Measurements from ENCODE around the gene POU2F2.

POU2F2 gene

DNA sequence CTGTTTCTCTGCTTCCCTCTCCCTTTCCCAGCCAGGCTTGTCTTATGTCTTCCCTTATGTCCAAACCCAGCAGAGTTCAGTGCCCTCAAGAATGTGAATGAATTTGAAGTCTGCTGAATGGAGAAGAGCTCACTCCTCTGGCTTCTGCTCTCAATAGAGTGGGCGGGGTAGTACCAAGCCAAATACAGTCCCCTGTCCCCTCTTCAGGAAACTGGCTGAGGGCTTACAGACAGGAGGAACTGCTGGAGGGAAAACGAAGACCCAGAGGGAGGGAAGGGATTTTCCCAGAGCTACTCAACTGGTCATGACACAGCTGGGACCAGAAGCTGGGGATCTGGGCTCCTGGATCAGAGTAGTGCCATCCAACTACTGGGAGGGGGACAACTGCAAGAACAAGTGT is 32.9 kb upstream of the POU2F2 start:
- H3K9me3 Mint-ChIP-seq: no peaks in the 10 kb centered on the region
- no peak overlapping the region for H3K27ac Mint-ChIP-seq
- DNase-seq (no peak), ATAC-seq (no peak)
- H3K27me3 Mint-ChIP-seq: no peaks in the 10 kb centered on the region
- H3K4me3 Mint-ChIP-seq: no peak overlapping the region
- H3K4me1 Mint-ChIP-seq: peaks cover 5% of the 10 kb centered on the region

DNA sequence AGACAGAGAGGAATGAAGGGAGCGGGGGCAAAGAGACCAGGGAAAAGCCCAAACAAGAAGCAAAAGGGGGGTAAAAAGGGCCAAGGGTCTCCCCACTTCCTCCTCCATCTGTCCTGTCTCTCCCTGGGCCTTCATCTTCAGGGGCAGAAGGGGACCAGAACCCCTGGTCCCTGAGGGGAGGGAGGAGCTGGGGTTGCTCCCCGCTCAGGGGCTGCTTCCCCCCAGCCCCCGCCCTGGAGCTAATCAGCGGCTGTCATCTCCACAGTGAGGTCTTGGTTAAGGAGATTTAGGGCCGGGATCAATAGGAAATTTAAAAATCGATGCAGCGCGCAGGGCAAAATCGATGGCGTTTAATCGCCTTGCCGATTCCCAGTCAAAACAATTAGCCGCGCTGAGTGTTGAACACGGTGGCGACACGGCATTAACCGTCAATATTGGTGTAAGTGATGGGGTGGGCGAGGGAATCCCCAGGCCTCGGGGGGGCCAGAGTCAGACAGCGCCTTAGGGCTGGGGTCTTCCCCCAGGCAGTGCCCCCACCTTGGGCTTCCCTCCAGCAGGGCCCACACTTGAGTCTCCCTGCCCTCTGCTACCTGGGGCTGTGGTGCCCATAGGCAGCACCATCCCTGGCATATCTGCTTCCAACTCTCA is 29.5 kb upstream of the POU2F2 start:
- no peak overlapping the region for H3K27ac Mint-ChIP-seq
- ATAC-seq: no peak
- DNase-seq: no peak
- no peaks in the 10 kb centered on the region for H3K9me3 Mint-ChIP-seq
- no peak overlapping the region for H3K4me3 Mint-ChIP-seq
- H3K4me1 Mint-ChIP-seq: peaks cover 5% of the 10 kb centered on the region
- H3K27me3 Mint-ChIP-seq: no peaks in the 10 kb centered on the region

DNA sequence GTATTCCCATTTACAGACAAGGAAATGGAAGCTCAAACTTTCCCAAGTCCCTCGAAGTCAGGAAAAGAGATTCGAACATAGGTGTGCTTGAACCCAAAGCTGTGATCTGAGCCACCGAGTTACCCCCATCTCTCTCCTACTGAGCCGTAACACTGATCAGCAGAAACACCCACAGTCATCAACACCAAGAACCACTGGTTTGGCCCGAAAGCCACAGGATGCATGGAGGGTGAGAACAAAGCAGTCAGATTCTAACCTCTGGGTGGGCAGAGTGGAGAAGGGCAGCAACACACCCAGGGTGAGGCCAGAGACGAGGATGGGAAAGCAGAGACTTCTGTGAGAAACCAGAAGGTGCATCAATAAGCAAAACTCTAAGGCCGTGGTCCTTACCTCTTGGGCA is 27.7 kb upstream of the POU2F2 start:
- DNase-seq (no peak), ATAC-seq (no peak)
- Mint-ChIP-seq H3K27ac (no peak overlapping the region), H3K4me3 (no peak overlapping the region), H3K27me3 (peaks cover 6% of the 10 kb centered on the region), H3K4me1 (peaks cover 7% of the 10 kb centered on the region), H3K9me3 (no peaks in the 10 kb centered on the region)

DNA sequence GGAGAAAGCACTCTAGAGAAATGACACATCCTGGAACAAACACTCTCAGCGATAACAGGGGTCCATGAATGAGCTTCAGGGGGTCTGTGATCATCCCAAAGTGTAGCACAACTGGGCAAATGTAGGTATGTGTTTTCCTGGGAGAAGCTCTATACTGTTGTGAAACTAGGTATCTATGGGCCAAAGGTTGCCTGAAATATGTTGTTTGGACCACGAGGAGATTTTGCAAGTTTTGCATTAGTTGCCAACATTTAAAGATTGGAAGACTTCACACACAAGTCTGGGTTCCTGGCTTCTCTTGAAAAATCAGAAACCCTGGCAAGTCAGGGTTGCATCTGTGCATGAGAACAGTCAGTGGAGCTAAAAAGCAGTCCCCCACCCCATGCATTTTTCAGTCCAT is 26.7 kb upstream of the POU2F2 start:
- peaks cover 16% of the 10 kb centered on the region for H3K4me1 Mint-ChIP-seq
- DNase-seq (no peak), ATAC-seq (no peak)
- no peak overlapping the region for H3K4me3 Mint-ChIP-seq
- H3K9me3 Mint-ChIP-seq: no peaks in the 10 kb centered on the region
- H3K27me3 Mint-ChIP-seq: peaks cover 15% of the 10 kb centered on the region
- no peak overlapping the region for H3K27ac Mint-ChIP-seq

DNA sequence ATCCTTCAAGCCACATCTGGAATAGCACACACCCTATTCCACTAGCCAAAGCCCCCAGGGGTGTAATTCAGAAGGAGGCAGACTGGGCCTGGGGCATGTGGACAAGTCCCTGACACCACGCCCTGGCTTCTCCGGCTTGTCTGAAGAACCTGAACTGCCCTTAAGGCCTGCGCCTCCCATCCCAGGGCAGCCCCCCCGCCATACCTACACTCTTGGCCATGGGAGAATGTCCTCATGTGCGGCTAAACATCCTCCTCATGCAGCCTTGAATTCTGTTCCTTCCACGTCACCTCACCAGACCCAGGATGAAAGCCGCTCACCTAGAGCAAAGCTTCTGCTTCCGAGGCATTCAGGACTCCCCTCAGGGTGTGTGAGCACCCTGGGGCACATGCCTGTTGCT is 24.3 kb upstream of the POU2F2 start:
- DNase-seq: no peak
- H3K27ac Mint-ChIP-seq: peak overlapping the region in 1 of 2 donors; percentile 28
- no peak overlapping the region for H3K4me3 Mint-ChIP-seq
- no peak for ATAC-seq
- H3K9me3 Mint-ChIP-seq: no peaks in the 10 kb centered on the region
- H3K27me3 Mint-ChIP-seq: peaks cover 15% of the 10 kb centered on the region
- peaks cover 17% of the 10 kb centered on the region for H3K4me1 Mint-ChIP-seq

DNA sequence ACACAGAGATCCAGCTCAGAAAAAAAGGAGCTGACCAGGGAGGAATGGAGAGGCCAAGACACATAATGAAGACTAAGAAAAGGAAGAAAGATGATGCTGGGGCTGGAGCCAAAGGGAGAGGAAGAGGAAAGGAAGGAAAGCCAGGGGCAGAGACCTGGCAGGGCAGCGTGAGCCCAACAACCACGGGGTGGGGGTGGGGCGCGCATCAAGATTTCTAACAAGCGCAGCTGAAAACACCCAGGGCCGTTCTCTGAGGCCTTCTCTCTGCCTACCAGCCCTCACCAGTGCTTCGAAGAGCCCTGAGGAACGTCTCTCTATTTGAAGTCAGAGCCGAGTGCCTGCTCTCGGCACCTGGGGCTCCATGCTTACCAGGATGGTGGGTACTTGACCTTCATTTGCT is 23.6 kb upstream of the POU2F2 start:
- no peak for ATAC-seq
- DNase-seq: no peak
- H3K4me1 Mint-ChIP-seq: peaks cover 17% of the 10 kb centered on the region
- no peaks in the 10 kb centered on the region for H3K9me3 Mint-ChIP-seq
- H3K27ac Mint-ChIP-seq: peak overlapping the region in 1 of 2 donors; percentile 3
- peaks cover 15% of the 10 kb centered on the region for H3K27me3 Mint-ChIP-seq
- no peak overlapping the region for H3K4me3 Mint-ChIP-seq

DNA sequence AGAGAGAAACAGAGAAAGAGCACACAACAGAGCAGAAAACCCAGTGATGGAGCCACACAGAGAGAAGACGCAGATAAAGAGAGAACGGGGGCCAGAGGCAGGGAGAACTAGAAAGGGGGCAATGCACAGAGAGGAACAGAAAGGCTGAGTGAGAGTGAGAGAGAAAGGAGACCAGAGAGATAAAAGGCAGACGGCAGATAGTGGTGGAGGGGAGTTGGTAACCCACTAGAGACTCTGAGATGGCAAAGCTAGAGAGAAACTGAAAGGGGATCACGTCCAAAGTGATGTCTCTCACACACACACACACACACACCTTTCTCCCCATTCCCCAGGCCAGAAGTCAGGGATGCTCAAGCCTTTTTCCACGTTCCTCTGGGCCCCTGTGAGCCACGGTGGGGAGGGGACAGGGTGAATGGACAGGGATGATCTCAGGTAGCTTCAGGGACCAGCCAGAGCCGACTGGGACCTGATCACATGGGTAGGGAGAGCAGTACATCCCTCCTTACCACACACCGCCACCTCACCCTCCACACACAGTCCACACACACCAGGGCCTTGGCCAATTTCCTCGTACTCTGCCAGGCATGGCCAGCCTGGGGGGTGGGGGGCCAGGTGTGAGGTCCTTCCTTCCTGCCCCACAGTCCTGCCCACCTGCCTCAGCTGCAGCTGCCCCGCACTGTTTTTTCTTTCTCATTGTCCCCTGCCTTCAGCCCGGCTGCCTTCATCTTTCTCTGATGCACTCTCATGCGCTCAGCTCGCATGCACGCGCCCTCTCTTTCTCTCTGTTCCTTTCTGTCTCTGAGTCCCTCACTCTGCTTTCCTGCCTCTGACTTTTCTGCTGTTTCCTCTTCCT is 22.5 kb upstream of the POU2F2 start:
- H3K27ac Mint-ChIP-seq: peak overlapping the region in 1 of 2 donors; percentile 30
- DNase-seq (no peak), ATAC-seq (peak; percentile 53)
- no peaks in the 10 kb centered on the region for H3K9me3 Mint-ChIP-seq
- peaks cover 15% of the 10 kb centered on the region for H3K27me3 Mint-ChIP-seq
- H3K4me3 Mint-ChIP-seq: peak overlapping the region in 1 of 2 donors; percentile 41
- H3K4me1 Mint-ChIP-seq: peaks cover 17% of the 10 kb centered on the region

DNA sequence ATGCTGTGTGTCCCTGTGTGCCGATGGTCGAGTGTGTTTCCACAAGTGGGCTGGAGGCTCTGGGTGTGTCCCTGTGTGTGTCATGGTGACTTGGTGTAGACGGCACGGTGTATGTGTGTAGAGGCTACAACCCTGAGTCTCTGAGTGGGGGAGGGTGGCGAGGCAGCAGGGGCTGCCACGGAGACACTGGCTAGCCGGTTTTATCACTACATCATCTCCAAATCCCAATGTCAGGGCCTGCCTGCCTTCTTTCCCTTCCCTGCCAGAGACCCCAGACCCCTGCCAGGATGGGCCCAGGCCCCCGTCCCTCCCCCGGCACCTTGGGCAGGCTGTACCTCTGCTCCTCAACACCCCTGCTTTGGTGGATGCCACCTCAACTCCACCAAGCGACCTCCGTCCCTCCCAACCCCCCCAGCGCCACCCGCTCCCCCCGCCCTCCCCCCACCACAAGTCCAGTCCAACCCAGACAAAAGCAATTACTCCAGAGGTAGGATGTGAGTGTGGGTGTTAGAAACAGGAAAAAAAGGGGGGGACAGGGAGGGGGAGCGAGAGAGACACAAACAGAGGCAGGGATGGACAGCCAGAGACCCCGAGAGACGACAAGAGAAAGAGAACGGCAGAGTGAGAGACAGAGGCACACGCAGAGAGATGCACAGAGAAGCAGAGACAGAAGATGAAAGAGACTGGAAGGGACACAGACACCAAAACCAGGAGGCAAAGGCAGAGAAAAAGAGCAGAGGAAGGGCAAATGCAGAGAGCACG is 21.6 kb upstream of the POU2F2 start:
- peak overlapping the region in 1 of 2 donors; percentile 41 for H3K4me3 Mint-ChIP-seq
- DNase-seq: no peak
- H3K27ac Mint-ChIP-seq: no peak overlapping the region
- H3K4me1 Mint-ChIP-seq: peaks cover 26% of the 10 kb centered on the region
- H3K9me3 Mint-ChIP-seq: no peaks in the 10 kb centered on the region
- peaks cover 15% of the 10 kb centered on the region for H3K27me3 Mint-ChIP-seq
- no peak for ATAC-seq

DNA sequence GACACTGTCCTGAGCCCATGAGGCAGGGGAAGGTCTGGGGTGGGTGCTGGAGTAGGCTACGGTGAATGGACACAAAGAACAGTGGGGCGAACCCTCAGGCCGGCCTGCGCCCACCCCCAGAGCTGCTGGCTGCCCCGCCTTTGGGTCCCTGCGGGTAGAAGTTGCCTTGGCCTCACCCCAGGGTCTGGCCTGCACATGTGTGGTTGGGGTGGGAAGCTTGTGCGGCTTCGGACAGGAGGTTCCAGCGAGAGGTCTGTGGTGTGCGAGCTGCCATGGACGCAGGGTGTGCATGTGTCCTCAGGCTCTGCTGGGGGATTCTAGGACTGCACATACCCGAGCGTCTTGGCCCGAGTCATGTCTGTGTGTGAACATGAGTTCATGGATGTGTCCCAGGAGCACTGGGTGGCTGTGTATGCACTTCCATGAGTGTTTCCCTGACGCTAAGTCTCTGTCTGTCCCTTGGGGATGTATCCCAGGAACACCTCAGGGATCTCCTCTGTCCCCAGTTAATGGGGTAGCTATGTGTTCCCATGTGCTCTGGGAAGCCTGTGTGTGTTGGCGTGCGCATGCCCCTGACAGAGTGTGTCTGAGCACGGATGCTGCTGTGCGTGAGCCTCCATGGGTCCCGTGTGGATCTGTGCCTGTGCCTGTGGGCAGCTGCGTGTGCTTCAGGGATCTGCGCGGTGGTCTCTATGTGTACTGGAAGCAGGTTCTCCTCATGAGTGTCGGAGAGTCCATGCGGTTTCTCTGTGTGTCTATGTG is 20.8 kb upstream of the POU2F2 start:
- Mint-ChIP-seq H3K4me1 (peaks cover 34% of the 10 kb centered on the region), H3K27me3 (peaks cover 15% of the 10 kb centered on the region), H3K27ac (peak overlapping the region in 1 of 2 donors; percentile 29), H3K9me3 (no peaks in the 10 kb centered on the region), H3K4me3 (no peak overlapping the region)
- ATAC-seq (no peak), DNase-seq (no peak)

DNA sequence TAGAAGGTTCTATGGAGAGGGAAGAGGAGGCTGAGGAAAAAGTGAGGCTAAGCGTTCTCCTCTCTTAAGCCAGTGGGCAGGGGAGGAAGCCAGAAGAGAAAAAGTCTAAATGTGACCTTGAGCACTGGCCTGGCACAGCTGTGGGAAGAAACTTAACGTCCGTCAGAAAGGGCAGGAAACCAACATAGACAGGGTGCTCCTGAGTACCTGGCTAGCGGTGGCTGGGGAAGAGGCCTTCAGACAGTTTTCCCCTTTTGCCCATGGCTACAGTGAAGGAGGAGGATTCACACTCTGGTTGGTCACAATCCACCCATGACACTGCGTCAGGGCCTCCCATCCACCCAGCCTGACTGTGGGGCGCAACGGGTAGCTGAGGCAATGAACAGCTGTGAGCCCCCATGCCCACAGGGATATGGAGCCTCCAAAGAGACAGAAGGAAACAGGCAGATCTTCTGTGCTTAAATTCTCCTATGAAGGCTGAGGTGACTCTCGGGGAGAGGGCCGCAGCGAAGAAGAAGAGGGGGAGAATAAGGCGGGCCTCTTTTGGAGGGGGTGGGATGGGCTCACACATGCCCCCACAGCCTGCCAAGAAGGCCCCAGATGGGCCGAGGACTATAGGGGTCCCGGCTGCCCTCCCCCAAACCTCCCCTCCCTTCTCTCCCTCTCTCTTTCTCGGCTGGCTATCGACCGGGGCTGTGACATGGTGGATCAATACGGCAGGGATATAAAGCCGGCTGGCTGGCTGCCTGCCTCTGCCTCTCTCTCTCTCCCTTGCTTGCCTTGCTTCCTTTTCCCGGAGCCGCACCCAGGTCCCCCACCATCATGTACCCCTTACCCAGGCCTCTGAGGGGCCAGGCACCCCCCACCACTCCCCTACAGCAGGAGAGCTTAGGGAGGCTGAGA is 19.8 kb upstream of the POU2F2 start:
- DNase-seq: no peak
- Mint-ChIP-seq H3K27me3 (peaks cover 15% of the 10 kb centered on the region), H3K4me3 (no peak overlapping the region), H3K4me1 (peaks cover 34% of the 10 kb centered on the region), H3K9me3 (no peaks in the 10 kb centered on the region), H3K27ac (no peak overlapping the region)
- ATAC-seq: no peak

DNA sequence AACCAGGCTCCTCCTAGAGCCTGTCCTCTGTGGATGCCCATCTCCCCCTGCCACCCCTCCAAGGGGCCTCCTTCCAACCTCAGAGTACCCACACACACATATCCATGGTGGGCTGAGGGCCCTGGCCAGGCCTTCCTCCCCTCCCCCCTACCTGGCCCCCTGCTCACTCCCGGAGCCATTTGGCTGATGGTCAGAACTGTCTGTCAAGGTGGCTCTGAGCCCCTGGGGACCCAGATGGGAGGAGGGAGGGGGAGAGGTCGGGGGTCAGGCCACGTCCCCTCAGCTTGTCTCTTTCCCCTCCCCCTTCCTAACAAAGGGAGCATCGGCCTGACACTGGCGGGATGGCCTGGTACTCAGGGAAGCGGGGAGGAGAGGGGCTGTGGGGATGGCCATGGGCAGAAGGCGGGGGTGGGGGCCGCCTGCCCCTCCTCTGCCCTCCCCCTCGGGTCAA is 18.7 kb upstream of the POU2F2 start:
- Mint-ChIP-seq H3K4me1 (peaks cover 34% of the 10 kb centered on the region), H3K27ac (no peak overlapping the region), H3K27me3 (peaks cover 15% of the 10 kb centered on the region), H3K9me3 (no peaks in the 10 kb centered on the region), H3K4me3 (no peak overlapping the region)
- ATAC-seq (no peak), DNase-seq (no peak)

DNA sequence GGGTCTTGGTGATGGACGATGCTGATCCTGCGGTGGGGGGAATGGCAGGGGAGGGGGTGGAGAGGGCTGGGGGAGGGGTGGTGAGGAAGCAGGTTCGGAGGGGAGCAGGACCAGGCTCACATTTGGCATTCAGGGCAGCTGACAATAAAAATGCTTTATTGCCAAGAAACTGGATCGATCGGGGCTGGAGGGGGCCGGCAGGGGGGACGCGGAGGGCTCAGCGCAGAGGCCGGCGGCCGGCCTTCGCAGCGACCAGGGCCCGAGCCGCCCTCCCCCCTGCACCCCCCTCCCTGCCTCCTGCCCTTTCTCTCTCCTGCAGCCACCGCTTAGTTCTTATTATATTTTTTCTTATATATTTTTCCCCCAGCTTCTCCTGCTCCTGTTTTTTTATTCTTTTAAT is 18.1 kb upstream of the POU2F2 start:
- Mint-ChIP-seq H3K27me3 (peaks cover 14% of the 10 kb centered on the region), H3K27ac (no peak overlapping the region), H3K9me3 (no peaks in the 10 kb centered on the region)

DNA sequence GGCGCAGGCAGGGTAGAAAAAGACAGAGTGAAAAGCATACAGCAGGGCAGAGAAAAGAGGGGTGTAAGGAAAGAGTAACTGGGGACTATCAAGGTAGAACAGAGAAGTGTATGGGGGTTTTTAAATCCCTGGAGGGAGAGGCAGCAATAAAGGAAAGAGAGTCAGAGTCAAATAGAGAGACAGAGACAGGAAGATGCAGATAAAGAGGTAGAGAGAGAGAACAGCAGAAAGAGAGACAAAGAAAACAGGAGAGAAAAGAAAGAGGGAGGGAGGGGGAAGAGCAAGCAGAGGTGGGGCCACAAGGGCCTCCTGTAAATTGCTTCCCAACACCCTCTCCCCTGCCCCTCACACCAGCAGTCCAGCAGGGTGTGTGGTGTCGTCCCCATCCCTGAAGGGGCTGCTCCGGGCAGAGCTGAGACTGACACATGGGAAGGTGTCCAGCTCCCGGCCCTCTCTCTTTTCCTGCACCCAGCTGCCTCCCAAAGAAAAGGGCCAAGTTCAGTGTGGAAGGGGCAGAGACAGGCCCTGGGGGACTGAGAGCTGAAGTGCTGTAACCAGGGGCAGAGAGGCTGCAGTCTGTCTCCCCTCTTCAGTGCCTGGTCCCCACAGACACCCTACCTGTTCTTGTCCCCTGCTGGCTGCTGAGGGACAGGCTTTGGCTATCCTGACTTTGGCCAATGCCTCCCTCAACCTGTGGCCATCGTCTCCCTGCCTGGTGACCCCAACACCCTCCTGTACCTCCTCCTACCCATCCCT is 17.4 kb upstream of the POU2F2 start:
- Mint-ChIP-seq H3K4me3 (no peak overlapping the region), H3K27ac (no peak overlapping the region), H3K4me1 (peaks cover 25% of the 10 kb centered on the region), H3K9me3 (no peaks in the 10 kb centered on the region), H3K27me3 (peaks cover 7% of the 10 kb centered on the region)
- ATAC-seq (no peak), DNase-seq (no peak)

More for the DNA sequence above, 18.1 kb upstream of the POU2F2 start:
- no peak for ATAC-seq
- no peak for DNase-seq
- H3K4me1 Mint-ChIP-seq: peaks cover 32% of the 10 kb centered on the region
- no peak overlapping the region for H3K4me3 Mint-ChIP-seq

DNA sequence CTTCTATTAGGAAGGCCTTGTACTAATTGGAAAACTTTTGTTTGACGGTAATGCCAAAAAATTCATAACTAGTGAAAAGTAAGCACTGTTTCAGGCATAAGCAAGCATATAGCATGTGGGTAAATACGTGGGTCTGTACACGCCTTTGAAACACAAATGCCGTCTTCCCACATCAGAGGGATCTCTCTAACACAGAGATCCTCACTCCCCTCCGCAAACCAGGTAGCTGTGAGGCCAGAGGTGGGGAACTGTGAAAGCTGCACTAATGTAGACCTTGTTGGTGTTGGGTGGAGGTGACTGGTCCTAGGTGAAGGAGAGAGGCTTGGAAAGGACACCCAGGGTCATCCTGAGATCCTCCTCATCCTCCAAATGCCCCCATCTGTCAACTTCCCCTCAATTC is 16.0 kb upstream of the POU2F2 start:
- no peak for ATAC-seq
- Mint-ChIP-seq H3K27me3 (no peaks in the 10 kb centered on the region), H3K9me3 (no peaks in the 10 kb centered on the region), H3K4me1 (peaks cover 17% of the 10 kb centered on the region), H3K27ac (no peak overlapping the region), H3K4me3 (no peak overlapping the region)
- no peak for DNase-seq

All from stimulated activated naive CD8-positive, alpha-beta T cell treated with anti-CD3 and anti-CD28 coated beads, Interleukin-15, amount 100 ng/mL, for 72 hours (primary cell).